ENCODE measurements around the gene IFITM1.
"Not testable (repeated sequence)": the region's sequence is repeated elsewhere in the genome, so short reads cannot be mapped to it uniquely, and the experiment has no call there.

The IFITM1 gene

DNA sequence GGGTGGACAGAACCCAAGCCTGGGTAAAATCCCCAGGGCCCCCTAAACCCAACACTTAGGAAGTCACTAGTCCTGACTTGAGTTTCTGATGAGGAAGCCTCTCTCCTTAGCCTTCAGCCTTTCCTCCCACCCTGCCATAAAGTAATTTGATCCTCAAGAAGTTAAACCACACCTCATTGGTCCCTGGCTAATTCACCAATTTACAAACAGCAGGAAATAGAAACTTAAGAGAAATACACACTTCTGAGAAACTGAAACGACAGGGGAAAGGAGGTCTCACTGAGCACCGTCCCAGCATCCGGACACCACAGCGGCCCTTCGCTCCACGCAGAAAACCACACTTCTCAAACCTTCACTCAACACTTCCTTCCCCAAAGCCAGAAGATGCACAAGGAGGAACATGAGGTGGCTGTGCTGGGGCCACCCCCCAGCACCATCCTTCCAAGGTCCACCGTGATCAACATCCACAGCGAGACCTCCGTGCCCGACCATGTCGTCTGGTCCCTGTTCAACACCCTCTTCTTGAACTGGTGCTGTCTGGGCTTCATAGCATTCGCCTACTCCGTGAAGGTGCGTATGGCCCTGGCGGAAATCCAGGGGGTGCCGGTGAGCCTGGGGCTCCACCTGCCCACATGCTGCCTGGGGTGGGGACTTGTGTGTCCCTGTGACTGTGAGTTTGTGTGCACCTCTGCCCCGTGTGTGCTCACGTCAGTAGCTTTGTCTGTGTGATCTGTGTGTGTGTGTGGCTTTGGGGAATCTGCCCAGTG lies at the start of gene IFITM1:
IFITM1 (plus strand) TSS at position 254 of the 767 bp plus-strand sequence; CDS start at position 385, 131 bp downstream.
- DNase-seq: no peak

DNA sequence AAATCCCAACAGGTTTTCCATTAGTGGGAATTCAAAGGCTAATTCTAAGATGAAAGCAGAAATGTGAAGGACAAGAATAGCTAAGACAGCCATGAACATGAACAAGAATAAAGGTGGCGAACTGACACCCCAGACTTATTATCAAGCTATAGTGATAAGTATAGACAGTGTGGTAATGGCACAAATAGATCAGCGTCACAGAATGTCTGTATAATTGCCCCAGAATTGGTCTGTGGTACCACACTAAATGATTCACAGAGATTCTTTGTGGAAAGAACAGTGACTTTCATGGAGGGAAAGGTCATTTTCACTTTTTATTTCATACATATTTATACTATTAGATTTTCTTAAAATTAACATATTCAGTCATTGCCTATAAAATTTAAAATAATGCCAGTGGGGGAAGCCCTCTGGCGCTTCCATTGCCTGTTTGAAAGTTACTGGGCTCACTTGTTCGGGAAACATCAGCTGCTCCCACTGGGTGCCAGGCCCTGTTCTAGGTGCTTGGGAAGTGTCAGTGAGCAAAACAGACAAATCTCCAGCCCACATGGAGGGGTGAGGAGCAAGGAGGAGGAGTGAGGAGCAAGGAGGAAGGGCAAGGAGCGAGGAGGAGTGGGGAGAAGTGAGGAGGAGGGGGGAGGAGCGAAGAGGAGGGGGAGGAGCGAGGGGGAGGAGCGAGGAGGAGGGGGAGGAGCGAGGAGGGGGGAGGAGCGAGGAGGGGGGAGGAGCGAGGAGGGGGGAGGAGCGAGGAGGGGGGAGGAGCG lies 47.0 kb upstream of the IFITM1 start:
- no peak for DNase-seq

DNA sequence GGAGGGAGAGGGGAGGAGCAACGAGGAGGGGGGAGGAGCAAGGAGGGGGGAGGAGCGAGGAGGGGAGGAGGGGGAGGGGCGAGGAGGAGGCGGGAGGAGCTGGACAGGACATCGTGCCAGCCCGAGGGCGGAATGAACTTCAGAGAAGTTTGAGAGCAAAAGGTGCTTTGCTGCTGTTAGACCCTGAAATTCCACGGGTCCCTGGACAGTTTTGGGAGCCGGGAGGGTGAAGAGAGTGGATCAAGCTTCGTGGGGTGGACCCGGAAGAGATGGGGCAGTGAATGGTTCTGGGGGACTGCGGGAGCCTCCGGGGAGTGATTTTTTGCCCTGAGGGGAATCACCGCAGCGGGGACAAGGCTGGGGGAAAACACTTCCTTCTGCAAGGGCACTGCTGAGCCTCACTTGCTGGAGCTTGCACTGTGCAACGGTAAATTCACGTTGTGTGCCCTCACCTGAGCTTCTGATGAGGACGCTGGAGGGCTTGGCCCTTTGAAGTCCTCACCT lies 46.3 kb upstream of the IFITM1 start:
- no peak for DNase-seq

- not testable (repeated sequence) for DNase-seq
These were observed 45.1 kb upstream of the IFITM1 start for GRCh38 chr11:268716-269145.

DNA sequence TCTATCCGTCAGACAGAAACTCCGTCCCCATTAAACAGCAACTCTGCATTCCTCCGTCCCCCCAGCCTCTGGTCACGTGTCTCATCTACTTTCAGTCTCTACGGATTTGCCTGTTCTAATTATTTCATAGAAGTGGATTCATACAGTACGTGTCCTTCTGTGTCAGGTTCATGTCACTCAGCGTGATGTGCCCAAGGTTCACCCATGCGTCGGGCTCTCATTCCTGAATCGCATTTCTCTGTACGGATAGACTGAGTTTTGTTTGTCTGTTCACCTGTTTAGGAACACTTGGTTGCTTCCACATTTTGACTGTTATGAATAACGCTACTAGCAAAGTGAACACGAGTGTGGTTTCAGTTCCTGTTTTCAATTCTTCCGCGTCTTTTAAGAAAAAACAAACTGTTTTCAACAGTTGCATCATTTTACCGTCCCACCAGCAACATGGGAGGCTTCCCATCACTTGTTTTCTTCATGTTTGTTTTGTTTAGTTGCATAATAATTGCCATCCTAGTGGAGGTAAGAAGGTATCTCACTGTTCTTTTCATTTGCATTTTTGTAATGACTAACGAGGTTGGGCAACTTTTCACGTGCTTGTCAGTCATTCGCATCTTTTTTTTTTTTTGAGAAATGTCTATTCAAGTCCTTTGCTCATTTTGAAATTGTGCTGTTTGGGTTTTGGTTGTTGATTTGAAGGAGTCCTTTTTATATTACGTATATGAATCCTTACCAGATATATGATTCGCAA lies 44.5 kb upstream of the IFITM1 start:
- DNase-seq: no peak

GRCh38 chr11:270451-271318 lies 43.2 kb upstream of the IFITM1 start:
- DNase-seq: no peak

DNA sequence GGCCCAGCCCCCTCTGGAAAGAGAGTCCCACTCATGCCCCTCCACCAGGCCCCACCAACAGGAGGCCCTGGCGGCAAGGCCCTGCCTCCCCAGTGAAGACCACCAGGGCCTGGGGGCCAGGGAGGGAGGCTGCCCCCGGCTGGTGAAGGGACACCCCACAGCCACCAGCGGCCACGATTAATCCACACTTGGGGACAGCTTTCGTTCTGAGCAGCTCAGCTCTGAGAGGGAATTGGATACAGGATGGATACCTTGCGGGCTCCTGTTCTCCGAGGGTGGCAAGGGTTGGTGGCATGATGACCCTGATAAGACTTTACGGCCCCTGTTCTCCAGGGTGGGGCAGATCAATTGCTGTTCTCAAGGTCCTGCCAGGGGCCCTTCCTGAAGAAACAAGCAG lies 42.5 kb upstream of the IFITM1 start:
- DNase-seq: no peak

DNA sequence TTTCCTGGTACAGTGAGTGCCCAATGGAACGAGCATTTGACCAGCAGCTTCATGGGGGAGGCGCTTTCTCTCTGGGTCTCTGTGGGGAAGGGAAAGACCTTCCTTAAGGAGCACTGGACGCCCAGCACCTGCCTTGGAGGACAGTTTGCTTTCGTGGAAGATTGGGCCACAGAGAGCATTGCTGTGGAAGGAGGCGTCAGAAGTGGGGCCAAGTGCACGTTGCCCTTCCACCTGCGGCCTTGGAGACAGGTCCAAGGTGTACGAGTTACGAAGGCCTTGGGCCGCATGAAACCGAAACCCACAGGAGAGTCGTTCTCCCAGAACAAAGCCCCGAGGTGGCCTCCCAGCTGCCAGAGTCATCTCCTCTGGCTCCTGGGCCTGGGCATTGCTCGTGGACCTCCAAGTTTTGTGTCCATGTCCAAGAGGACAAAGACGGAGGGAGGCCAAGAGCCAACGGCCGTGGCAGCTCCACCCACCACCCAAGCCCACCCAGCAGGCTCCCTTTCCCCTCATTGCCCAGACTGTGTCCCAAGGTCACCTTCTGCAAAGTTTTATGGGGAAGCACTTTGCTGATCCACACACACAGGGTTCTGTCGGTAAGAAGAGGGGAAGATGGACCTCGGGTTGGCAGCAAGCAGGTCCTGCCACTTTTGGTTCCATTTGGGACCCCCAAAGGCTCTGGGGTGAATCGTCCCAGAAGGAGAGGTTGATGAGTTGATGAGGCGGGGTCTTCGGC lies 41.5 kb upstream of the IFITM1 start:
- no peak for DNase-seq

DNA sequence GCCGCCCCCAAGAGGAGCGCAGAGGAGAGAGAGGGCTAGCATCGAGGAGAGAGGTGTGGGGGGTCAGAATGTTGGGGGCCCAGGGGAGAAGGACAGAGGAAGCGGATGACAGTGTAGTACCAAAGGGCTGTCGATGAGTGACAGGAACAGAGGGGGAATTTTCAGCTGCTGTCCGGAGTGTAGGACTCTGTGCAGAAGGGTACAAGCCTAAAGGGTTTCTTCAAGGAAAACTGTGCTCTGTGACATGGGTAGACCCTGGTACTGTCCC lies 41.0 kb upstream of the IFITM1 start:
- no peak for DNase-seq

DNA sequence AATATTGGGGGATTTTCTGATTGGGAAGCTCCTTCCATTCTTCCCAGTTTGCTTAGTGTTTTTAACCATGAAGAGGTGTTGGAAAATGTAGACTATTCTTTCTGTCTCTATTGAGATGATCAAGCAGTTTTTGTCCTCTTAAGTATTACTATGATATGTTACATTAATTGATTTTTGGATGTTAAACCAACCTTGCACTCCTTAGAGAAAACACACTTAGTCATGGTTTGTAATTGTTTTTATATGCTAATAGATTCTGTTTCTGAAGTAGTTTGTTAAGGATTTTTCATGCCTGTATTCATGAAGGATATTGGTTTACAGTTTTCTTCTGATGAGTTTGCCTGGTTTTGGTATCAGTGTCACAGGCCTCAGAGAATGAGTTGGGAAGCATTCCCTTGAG lies 37.6 kb upstream of the IFITM1 start:
- DNase-seq: no peak

- no peak for DNase-seq
These were observed 35.6 kb upstream of the IFITM1 start, which contains the start of gene NLRP6 for GRCh38 chr11:278001-278951. TSS of gene NLRP6 (plus strand) at chr11:278407. CDS start at chr11:278570, 163 bp downstream.

DNA sequence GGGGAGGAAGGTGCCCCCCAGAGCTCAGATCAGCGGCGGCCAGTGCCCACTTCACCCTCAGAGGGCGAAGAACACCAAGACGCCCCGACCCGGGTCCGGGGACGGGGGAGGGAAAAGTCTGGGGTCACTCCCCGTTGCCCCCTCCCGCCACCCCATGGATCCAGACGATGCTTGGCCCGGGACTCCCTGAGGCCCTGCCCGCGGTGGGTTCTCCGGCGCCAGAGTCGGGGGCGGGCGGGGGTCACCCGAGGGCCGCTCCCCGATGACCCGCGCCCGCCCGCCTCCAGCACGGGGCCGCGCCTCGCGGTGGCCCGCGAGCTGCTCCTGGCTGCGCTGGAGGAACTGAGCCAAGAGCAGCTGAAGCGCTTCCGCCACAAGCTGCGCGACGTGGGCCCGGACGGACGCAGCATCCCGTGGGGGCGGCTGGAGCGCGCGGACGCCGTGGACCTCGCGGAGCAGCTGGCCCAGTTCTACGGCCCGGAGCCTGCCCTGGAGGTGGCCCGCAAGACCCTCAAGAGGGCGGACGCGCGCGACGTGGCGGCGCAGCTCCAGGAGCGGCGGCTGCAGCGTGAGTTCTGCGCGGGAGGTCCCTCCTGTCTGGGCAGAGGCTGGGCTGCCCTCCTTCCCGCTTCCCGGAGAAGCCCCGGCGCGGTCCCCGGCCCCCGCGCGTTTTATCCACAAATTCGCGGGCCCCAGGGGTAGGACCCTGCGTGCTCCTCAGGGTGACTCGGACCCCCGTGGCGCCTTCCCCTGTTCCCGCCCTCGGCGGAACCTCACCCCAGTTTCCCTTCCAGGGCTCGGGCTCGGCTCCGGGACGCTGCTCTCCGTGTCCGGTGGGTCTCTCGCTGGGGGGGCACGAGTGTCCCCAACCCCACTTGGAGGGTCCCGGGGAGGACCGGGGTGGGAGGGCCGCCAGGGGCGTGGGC lies 34.5 kb upstream of the IFITM1 start:
- no peak for DNase-seq

DNA sequence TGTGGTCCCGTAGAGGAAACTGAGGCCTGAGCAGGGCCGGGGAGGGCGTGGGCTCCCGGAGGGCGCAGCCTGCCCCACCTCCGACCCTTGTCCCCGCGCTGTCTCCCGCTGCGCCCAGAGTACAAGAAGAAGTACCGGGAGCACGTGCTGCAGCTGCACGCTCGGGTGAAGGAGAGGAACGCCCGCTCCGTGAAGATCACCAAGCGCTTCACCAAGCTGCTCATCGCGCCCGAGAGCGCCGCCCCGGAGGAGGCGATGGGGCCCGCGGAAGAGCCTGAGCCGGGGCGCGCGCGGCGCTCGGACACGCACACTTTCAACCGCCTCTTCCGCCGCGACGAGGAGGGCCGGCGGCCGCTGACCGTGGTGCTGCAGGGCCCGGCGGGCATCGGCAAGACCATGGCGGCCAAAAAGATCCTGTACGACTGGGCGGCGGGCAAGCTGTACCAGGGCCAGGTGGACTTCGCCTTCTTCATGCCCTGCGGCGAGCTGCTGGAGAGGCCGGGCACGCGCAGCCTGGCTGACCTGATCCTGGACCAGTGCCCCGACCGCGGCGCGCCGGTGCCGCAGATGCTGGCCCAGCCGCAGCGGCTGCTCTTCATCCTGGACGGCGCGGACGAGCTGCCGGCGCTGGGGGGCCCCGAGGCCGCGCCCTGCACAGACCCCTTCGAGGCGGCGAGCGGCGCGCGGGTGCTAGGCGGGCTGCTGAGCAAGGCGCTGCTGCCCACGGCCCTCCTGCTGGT lies 33.7 kb upstream of the IFITM1 start:
- DNase-seq: no peak

GRCh38 chr11:280706-281485 lies 32.9 kb upstream of the IFITM1 start:
- DNase-seq: no peak

- DNase-seq: no peak
These were observed 32.2 kb upstream of the IFITM1 start for GRCh38 chr11:281486-282161.

DNA sequence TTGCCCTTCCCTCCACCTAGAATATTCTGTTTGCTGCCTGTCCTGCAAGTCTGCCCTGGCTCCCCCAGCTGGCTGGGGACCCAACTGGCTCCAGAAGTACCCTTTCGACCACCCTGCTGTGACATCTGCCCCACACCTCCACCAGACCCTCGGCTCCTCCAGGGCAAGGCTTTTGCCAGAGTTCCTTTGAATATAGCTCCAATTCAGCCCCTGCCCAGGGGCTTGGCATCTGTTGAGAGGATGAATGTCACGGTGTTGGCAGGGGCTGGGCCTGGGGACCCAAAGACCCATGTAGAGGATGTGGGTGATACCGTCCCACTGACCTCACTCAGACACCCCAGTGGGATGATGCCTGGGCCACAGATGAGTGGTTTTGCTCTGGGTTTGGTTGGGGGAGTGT lies 31.7 kb upstream of the IFITM1 start:
- DNase-seq: no peak

Data from NCI-H2171 (cell line).